ENCODE results near the gene NHLRC4. TPM values are rescaled to one million over a fixed set of nuclear protein-coding genes. Genes with fewer than 3 reads are reported as not detected.

The NHLRC4 gene, protein sequence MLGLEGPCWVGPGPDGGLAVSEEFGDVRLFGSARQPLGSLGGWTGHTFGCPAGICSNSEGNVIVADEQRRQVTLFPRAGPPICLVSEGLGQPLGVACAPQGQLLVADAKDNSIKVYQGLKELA
- 0.09 to 0.22 TPM (median 0.10 TPM) in 3 replicates for polyA plus RNA-seq
- polyA plus RNA-seq (2011; ENCODE audit: low read depth), result not detected
- polyA plus RNA-seq (2011; cell fraction: cytosol; rRNA removed), result 0.09 TPM in 1 of 2 replicates, not detected in the other
- polyA plus RNA-seq (2011; cell fraction: nucleus; rRNA removed), result 0.11 and 0.24 TPM in 2 replicates
- polyA plus RNA-seq (2012; ENCODE audit: low replicate concordance), result 0.23 TPM in 1 of 2 replicates, not detected in the other
- polyA minus RNA-seq, result not detected in 3 replicates
- polyA minus RNA-seq (2011; cell fraction: cytosol; rRNA and poly(A)+ RNA removed), result not detected
- not detected in 2 replicates for polyA minus RNA-seq (2011; cell fraction: nucleus; rRNA and poly(A)+ RNA removed)

DNA sequence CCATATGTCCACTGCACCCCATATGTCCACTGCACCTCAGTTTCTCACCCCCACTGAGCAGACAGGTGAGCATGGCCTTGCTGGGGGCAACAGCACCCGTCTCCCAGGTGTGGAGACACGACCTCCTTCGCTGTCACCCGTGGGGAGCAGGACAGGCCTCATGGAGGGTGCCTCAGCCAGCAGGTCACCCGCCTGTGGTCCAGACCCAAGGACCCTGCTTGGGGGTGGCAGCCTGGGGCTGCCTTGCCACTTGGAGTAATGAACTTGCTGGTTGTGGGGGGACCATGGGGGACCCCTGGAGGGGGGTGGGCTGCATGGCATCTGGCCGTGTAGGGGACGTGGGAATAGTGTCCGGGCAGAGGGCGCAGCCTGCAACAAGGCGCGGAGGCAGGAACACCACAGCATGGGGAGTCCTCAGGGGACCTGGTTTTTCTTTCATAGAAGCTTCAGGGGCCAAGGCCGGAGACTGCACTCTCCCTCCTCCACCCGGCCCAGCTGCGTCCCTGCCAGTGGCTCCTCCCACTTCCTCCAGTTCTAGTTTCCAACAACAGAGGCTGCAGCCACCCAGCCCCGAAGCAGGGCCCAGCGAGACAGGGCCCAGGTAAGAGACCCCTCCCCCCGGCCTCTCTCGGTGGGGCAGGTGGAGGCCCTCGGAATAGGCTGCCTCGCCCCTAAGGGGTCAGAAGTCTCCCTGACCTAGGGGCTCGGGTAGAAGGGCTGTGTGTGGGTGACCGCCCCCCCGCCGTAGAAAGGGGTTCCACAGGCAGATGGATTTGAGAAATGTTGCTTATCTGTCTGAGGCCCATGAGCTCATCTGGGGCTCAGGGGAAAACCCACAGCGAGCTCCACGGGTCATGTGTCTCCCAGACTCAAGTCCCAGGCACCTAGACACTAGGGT lies at the start of gene NHLRC4:
TSS of gene NHLRC4 (plus strand) at position 531 of the 898 bp plus-strand sequence. CDS start 1,043 bp downstream, outside the sequence.
- no peak within 1 kb of the TSS for H3K27ac ChIP-seq (ENCODE audit: control insufficient read depth, insufficient read depth, low read length)
- no peak for TF ChIP-seq EZH2 (IDR thresholded peaks at IDR 0.05; ENCODE audit: low read length)
- TF ChIP-seq, protein P1, sequence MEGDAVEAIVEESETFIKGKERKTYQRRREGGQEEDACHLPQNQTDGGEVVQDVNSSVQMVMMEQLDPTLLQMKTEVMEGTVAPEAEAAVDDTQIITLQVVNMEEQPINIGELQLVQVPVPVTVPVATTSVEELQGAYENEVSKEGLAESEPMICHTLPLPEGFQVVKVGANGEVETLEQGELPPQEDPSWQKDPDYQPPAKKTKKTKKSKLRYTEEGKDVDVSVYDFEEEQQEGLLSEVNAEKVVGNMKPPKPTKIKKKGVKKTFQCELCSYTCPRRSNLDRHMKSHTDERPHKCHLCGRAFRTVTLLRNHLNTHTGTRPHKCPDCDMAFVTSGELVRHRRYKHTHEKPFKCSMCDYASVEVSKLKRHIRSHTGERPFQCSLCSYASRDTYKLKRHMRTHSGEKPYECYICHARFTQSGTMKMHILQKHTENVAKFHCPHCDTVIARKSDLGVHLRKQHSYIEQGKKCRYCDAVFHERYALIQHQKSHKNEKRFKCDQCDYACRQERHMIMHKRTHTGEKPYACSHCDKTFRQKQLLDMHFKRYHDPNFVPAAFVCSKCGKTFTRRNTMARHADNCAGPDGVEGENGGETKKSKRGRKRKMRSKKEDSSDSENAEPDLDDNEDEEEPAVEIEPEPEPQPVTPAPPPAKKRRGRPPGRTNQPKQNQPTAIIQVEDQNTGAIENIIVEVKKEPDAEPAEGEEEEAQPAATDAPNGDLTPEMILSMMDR (optimal IDR thresholded peaks at IDR 0.05 in 1 of 3, IDR thresholded peaks at IDR 0.05 in 1 of 3, conservative IDR thresholded peaks at IDR 0.05 in 1 of 3; ENCODE audit: extremely low read depth in 1 of 3, insufficient read depth in 2 of 3, low read length in 3 of 3), result no peak
- H3K9ac ChIP-seq (ENCODE audit: control insufficient read depth, extremely low read depth, insufficient read depth, low read length), result no peak within 1 kb of the TSS
- H3K27me3 ChIP-seq (ENCODE audit: control insufficient read depth, extremely low read depth, insufficient read depth, low read length), result peaks cover 9% of the 10 kb centered on the region
- peak within 1 kb of the TSS; percentile 44 for H2AFZ ChIP-seq (ENCODE audit: control insufficient read depth, low read length)
- no peak within 1 kb of the TSS for H3K4me3 ChIP-seq (ENCODE audit: control insufficient read depth in 2 of 3, extremely low read depth in 1 of 3, insufficient read depth in 2 of 3, low read depth in 1 of 3, low read length in 3 of 3)
- DNase-seq (ENCODE audit: low read depth, low spot score) (no peak), FAIRE-seq (no peak)
- peak within 1 kb of the TSS; percentile 27 for H3K4me2 ChIP-seq (ENCODE audit: control insufficient read depth, extremely low read depth, insufficient read depth, low read depth, low read length)
- no peaks in the 10 kb centered on the region for H3K9me3 ChIP-seq (ENCODE audit: control insufficient read depth, low read depth, low read length)
- peaks cover 0 to 2% of the 10 kb centered on the region in 2 experiments for H3K36me3 ChIP-seq (ENCODE audit: control insufficient read depth in 2 of 2, extremely low read depth in 1 of 2, insufficient read depth in 2 of 2, low read length in 2 of 2)
- peaks cover 10% of the 10 kb centered on the region for H3K79me2 ChIP-seq (ENCODE audit: control insufficient read depth, insufficient read depth, low read length)
- no peaks in the 10 kb centered on the region for H4K20me1 ChIP-seq (ENCODE audit: control insufficient read depth, extremely low read depth, insufficient read depth, low read length)
- H3K4me1 ChIP-seq (ENCODE audit: control insufficient read depth, extremely low read depth, insufficient read depth, low read length), result peaks cover 22% of the 10 kb centered on the region
- dilution Hi-C loops (cut with MboI; ENCODE audit: extremely low pct_ligation_motif_present, low sequenced_read_pairs), result no loop called here
- H3K9me1 ChIP-seq (ENCODE audit: control insufficient read depth, extremely low read depth, insufficient read depth, low read length), result no peaks in the 10 kb centered on the region

DNA sequence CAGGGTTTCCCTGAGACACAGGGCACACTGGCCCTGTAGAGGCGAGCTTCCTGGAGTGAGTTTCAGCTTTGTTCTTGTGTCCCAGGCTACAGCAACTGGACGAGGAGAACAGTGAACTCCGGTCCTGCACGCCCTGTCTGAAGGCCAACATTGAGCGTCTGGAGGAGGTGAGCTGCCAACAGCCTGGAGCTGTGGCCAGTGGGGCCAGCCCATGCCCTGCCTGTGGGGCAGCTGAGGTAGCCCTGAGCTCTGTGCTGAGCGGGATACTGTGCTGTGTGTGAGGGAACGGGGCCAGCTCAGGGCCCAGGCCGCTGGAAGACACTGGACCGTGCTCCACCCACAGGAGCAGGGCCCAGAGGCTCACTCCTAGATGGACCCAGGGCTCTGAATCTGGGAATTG lies 47.9 kb upstream of the NHLRC4 start:
- TF ChIP-seq, protein P1 (optimal IDR thresholded peaks at IDR 0.05 in 1 of 3, IDR thresholded peaks at IDR 0.05 in 1 of 3, conservative IDR thresholded peaks at IDR 0.05 in 1 of 3; ENCODE audit: extremely low read depth in 1 of 3, insufficient read depth in 2 of 3, low read length in 3 of 3), result no peak
- no peak for TF ChIP-seq EZH2 (IDR thresholded peaks at IDR 0.05; ENCODE audit: low read length)
- H3K36me3 ChIP-seq (ENCODE audit: control insufficient read depth in 2 of 2, extremely low read depth in 1 of 2, insufficient read depth in 2 of 2, low read length in 2 of 2), result peaks cover 7 to 18% of the 10 kb centered on the region in 2 experiments
- dilution Hi-C loops (cut with MboI; ENCODE audit: extremely low pct_ligation_motif_present, low sequenced_read_pairs), result no loop called here
- no peaks in the 10 kb centered on the region for H3K79me2 ChIP-seq (ENCODE audit: control insufficient read depth, insufficient read depth, low read length)
- H3K27ac ChIP-seq (ENCODE audit: control insufficient read depth, insufficient read depth, low read length), result no peak overlapping the region
- peaks cover 5% of the 10 kb centered on the region for H4K20me1 ChIP-seq (ENCODE audit: control insufficient read depth, extremely low read depth, insufficient read depth, low read length)
- H3K9ac ChIP-seq (ENCODE audit: control insufficient read depth, extremely low read depth, insufficient read depth, low read length), result no peak overlapping the region
- FAIRE-seq (no peak), DNase-seq (ENCODE audit: low read depth, low spot score) (no peak)
- no peaks in the 10 kb centered on the region for H3K9me1 ChIP-seq (ENCODE audit: control insufficient read depth, extremely low read depth, insufficient read depth, low read length)
- no peak overlapping the region for H2AFZ ChIP-seq (ENCODE audit: control insufficient read depth, low read length)
- H3K27me3 ChIP-seq (ENCODE audit: control insufficient read depth, extremely low read depth, insufficient read depth, low read length), result no peaks in the 10 kb centered on the region
- no peak overlapping the region for H3K4me3 ChIP-seq (ENCODE audit: control insufficient read depth in 2 of 3, extremely low read depth in 1 of 3, insufficient read depth in 2 of 3, low read depth in 1 of 3, low read length in 3 of 3)
- no peak overlapping the region for H3K4me2 ChIP-seq (ENCODE audit: control insufficient read depth, extremely low read depth, insufficient read depth, low read depth, low read length)
- H3K9me3 ChIP-seq (ENCODE audit: control insufficient read depth, low read depth, low read length), result no peaks in the 10 kb centered on the region
- peaks cover 9% of the 10 kb centered on the region for H3K4me1 ChIP-seq (ENCODE audit: control insufficient read depth, extremely low read depth, insufficient read depth, low read length)
